ENCODE data around the gene PWWP2B.

Gene PWWP2B

GRCh38 chr10:132465193-132465888 lies 68.3 kb downstream of the PWWP2B start:
- intact Hi-C loops (cut with DNase I; ENCODE audit: low total_unique reads), result loop anchor here (5.0 kb wide), 1 partner anchor 52 kb away; no protein-coding TSS in a partner anchor
- DNase-seq, result no peak

GRCh38 chr10:132465889-132466519 lies 69.0 kb downstream of the PWWP2B start:
- no peak for DNase-seq
- intact Hi-C loops (cut with DNase I; ENCODE audit: low total_unique reads), result loop anchor here (5.0 kb wide), 1 partner anchor 51 kb away; no protein-coding TSS in a partner anchor
- Histone ChIP-seq H3K27me3 (no peaks in the 10 kb centered on the region), H3K4me1 (peaks cover 23 to 87% (median 65%) of the 10 kb centered on the region in 4 donors), H3K36me3 (no peaks in the 10 kb centered on the region), H3K9me3 (no peaks in the 10 kb centered on the region), H3K4me3 (no peak overlapping the region), H3K27ac (peak overlapping the region; percentile 95 to 97)
- TF ChIP-seq, protein P1, sequence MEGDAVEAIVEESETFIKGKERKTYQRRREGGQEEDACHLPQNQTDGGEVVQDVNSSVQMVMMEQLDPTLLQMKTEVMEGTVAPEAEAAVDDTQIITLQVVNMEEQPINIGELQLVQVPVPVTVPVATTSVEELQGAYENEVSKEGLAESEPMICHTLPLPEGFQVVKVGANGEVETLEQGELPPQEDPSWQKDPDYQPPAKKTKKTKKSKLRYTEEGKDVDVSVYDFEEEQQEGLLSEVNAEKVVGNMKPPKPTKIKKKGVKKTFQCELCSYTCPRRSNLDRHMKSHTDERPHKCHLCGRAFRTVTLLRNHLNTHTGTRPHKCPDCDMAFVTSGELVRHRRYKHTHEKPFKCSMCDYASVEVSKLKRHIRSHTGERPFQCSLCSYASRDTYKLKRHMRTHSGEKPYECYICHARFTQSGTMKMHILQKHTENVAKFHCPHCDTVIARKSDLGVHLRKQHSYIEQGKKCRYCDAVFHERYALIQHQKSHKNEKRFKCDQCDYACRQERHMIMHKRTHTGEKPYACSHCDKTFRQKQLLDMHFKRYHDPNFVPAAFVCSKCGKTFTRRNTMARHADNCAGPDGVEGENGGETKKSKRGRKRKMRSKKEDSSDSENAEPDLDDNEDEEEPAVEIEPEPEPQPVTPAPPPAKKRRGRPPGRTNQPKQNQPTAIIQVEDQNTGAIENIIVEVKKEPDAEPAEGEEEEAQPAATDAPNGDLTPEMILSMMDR (IDR thresholded peaks at IDR 0.05), result no peak

More at GRCh38 chr10:132465193-132465888, 68.3 kb downstream of the PWWP2B start:
- Histone ChIP-seq H3K27me3 (no peaks in the 10 kb centered on the region), H3K27ac (peak overlapping the region; percentile 95 to 97), H3K4me1 (peaks cover 23 to 81% (median 65%) of the 10 kb centered on the region in 4 donors), H3K4me3 (no peak overlapping the region), H3K36me3 (no peaks in the 10 kb centered on the region), H3K9me3 (no peaks in the 10 kb centered on the region)
- TF ChIP-seq, protein P1 (IDR thresholded peaks at IDR 0.05), result no peak

DNA sequence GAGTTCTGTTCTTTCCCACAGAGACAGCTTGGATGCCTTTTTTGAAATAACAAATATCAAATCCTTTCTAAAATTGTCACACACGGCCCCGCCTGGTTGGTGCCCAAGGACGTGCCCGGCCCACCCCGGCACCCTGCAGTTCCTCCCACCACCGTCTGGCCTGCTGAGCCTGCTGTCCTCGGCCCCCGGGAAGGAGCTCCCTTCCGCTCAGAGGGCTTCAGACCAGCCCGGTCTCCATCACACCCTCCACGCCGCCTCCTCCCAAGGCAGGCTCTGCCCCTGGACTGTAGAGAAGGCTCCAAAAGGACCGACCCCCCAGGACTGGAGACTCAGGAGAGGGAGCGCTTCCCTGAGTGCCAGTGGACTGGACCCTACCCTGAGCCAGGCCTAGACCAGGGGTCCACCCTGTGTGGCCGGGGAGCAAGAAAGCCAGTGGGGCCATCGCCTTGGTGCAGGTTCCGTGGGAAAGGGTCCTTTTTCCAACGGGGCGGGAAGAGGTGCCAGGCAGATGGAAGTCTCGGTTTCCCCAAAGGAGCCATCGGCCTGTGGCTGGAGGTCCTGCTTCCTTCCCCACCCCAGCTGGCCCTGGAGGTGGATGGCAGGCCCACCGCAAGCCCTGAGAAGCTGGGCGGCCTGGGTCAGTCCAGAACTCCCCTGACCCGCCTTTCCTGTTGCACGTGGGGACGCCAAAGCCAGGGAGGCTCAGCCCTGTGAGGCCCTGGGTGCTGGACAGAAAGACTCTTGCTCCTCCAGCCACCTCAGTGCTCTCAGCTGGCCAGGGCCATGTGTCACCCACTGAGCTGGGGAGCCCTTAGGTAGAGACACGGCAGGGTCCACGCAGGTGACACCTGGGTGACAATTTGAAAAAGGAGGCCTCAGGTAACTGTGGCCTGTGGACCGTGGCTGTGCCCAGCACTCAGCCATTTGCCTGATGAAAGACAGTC lies 69.8 kb downstream of the PWWP2B start:
- H3K4me3 ChIP-seq, result no peak overlapping the region
- H3K27me3 ChIP-seq, result no peaks in the 10 kb centered on the region
- H3K9me3 ChIP-seq, result no peaks in the 10 kb centered on the region
- DNase-seq, result peak in 1 of 2 donors; percentile 87
- intact Hi-C loops (cut with DNase I; ENCODE audit: low total_unique reads), result loop anchor here (5.0 kb wide), 1 partner anchor 51 kb away; no protein-coding TSS in a partner anchor
- H3K27ac ChIP-seq, result peak overlapping the region; percentile 95 to 97
- peaks cover 23 to 88% (median 65%) of the 10 kb centered on the region in 4 donors for H3K4me1 ChIP-seq
- no peaks in the 10 kb centered on the region for H3K36me3 ChIP-seq
- TF ChIP-seq, protein P1 (IDR thresholded peaks at IDR 0.05), result peak; percentile 34 to 52
